ENCODE measurements around the gene TIE1. TPM values are rescaled to one million over a fixed set of nuclear protein-coding genes. Genes with fewer than 3 reads are reported as not detected.
A peak's percentile ranks its signal among the peaks of the same experiment; 100 is the strongest.

TIE1 gene
- total RNA-seq, 3 donors from 2014 or later = 8.0 to 18.6 (median 8.1) TPM

- TF ChIP-seq CTCF (IDR thresholded peaks at IDR 0.05) = no peak
- ATAC-seq = no peak
These were observed 20.1 kb upstream of the TIE1 start for GRCh38 chr1:43280692-43281091.

GRCh38 chr1:43282220-43283195 lies 18.3 kb upstream of the TIE1 start:
- no peak for TF ChIP-seq CTCF (IDR thresholded peaks at IDR 0.05)
- H3K9me3 ChIP-seq = no peaks in the 10 kb centered on the region
- H3K36me3 ChIP-seq (ENCODE audit: low read depth) = no peaks in the 10 kb centered on the region
- H3K4me1 ChIP-seq (ENCODE audit: low read depth) = peaks cover 7% of the 10 kb centered on the region
- intact Hi-C loops (cut with DNase I, micrococcal nuclease) = no loop called here
- H3K4me3 ChIP-seq = no peak overlapping the region
- DNase-seq = no peak
- ATAC-seq = no peak

More at GRCh38 chr1:43280692-43281091, 20.1 kb upstream of the TIE1 start:
- Histone ChIP-seq H3K9me3 (no peaks in the 10 kb centered on the region), H3K4me3 (no peak overlapping the region), H3K36me3 (ENCODE audit: low read depth) (no peaks in the 10 kb centered on the region), H3K4me1 (ENCODE audit: low read depth) (no peaks in the 10 kb centered on the region)
- DNase-seq = no peak
- intact Hi-C loops (cut with DNase I, micrococcal nuclease) = no loop called here

- no peak overlapping the region for H3K4me3 ChIP-seq
- peak; percentile 3 for ATAC-seq
- no peaks in the 10 kb centered on the region for H3K9me3 ChIP-seq
- H3K4me1 ChIP-seq (ENCODE audit: low read depth) = peaks cover 7% of the 10 kb centered on the region
- intact Hi-C loops (cut with DNase I, micrococcal nuclease) = no loop called here
- H3K36me3 ChIP-seq (ENCODE audit: low read depth) = no peaks in the 10 kb centered on the region
- DNase-seq = peak in 1 of 3 donors; percentile 18
- TF ChIP-seq CTCF (IDR thresholded peaks at IDR 0.05) = no peak
These were observed 16.7 kb upstream of the TIE1 start for GRCh38 chr1:43284065-43284464.

- peak; percentile 39 for ATAC-seq
- intact Hi-C loops (cut with DNase I, micrococcal nuclease) = no loop called here
- Histone ChIP-seq H3K36me3 (ENCODE audit: low read depth) (no peaks in the 10 kb centered on the region), H3K4me3 (peak overlapping the region; percentile 14), H3K4me1 (ENCODE audit: low read depth) (peaks cover 7% of the 10 kb centered on the region), H3K9me3 (no peaks in the 10 kb centered on the region)
- TF ChIP-seq CTCF (IDR thresholded peaks at IDR 0.05) = no peak
- DNase-seq = peak; percentile 46 to 64 (median 55)
These were observed 16.2 kb upstream of the TIE1 start for GRCh38 chr1:43284546-43285110.

- peak; percentile 94 to 95 (median 95) for DNase-seq
- intact Hi-C loops (cut with DNase I, micrococcal nuclease) = no loop called here
- Histone ChIP-seq H3K9me3 (no peaks in the 10 kb centered on the region), H3K4me3 (peak within 1 kb of the TSS; percentile 14), H3K36me3 (ENCODE audit: low read depth) (no peaks in the 10 kb centered on the region), H3K4me1 (ENCODE audit: low read depth) (peaks cover 7% of the 10 kb centered on the region)
- peak; percentile 94 for ATAC-seq
- TF ChIP-seq CTCF (IDR thresholded peaks at IDR 0.05) = peak; percentile 21
These were observed 15.4 kb upstream of the TIE1 start, which contains the start of gene C1orf210 for GRCh38 chr1:43285269-43285990. C1orf210 (minus strand) TSS chr1:43285581; CDS start chr1:43283270, 2,311 bp downstream.
